Gastrocnemius medialis (tissue), 4 donors: ENCODE data around the gene TALDO1.

ENCODE experiments used
- CTCF ChIP-seq, 5 experiments: fragments of 450-650 bp in 3 of 5; fragments of 200-600 bp in 2 of 5; sonication (generic) in 2 of 5; IDR thresholded peaks in 4 of 5; conservative IDR thresholded peaks in 1 of 5; 1 replicate in 4 of 5; 2 replicates in 1 of 5; pipeline ENCODE4 v1.5.1; 2016 to 2019; ENCODE audit warnings: antibody characterized with exemption in 5 of 5, mild to moderate bottlenecking in 3 of 5, moderate library complexity in 3 of 5
- POLR2A ChIP-seq, 2 donors: fragments of 450-650 bp; IDR thresholded peaks; one replicate each; pipeline ENCODE4 v1.6.1; 2017; ENCODE audit warnings: antibody characterized with exemption in 2 of 2, mild to moderate bottlenecking in 2 of 2, moderate library complexity in 2 of 2

DNA sequence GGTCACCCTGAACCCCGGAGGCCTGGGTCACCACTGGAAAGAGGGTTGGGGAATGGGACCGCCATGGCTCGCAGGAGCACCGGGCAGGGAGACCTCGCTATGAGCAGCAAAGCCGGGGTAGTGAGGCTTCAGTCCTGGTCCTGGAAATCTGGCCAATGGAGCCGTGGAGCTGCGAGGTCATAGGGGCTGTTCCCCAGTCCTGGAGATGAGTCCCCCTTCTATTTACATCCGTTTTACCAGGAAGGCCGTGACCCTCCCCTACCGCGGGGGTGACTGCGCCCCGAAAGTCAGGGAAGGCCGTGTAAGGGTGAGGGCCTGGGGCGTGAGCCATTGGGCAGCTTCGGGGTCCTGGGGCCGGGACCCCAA lies 57.3 kb downstream of the TALDO1 start:
- no peak for TF ChIP-seq POLR2A (IDR thresholded peaks at IDR 0.05)
- TF ChIP-seq CTCF (IDR thresholded peaks at IDR 0.05 in 4 of 5, conservative IDR thresholded peaks at IDR 0.05 in 1 of 5) = no peak
